ENCODE results near the gene TEX14. TPM values are rescaled to one million over a fixed set of nuclear protein-coding genes. Genes with fewer than 3 reads are reported as not detected.
A peak's percentile ranks its signal among the peaks of the same experiment; 100 is the strongest.
"Not testable (repeated sequence)": the region's sequence is repeated elsewhere in the genome, so short reads cannot be mapped to it uniquely, and the experiment has no call there.

TEX14 gene
- polyA plus RNA-seq, 3 donors = 0.25 TPM; not detected in 2

- Mint-ChIP-seq H3K4me3 (peak overlapping the region; percentile 62 to 84), H3K27me3 (ENCODE audit: low read depth in 3 of 3) (peaks cover 4 to 10% (median 6%) of the 10 kb centered on the region in 3 donors), H3K36me3 (no peaks in the 10 kb centered on the region), H3K27ac (peak overlapping the region; percentile 11 to 88 (median 72)), H3K9me3 (no peaks in the 10 kb centered on the region), H3K4me1 (peaks cover 19% of the 10 kb centered on the region)
- Histone ChIP-seq H2AFZ (ENCODE audit: insufficient read depth, low read depth, low read length, poor library complexity, severe bottlenecking) (peak overlapping the region; percentile 56), H3K79me2 (ENCODE audit: insufficient read depth, low read length) (no peaks in the 10 kb centered on the region), H3K27me3 (ENCODE audit: control insufficient read depth in 2 of 2, insufficient read depth in 2 of 2, low read length in 2 of 2) (no peaks in the 10 kb centered on the region), H3K27ac (ENCODE audit: low read depth in 1 of 2, low read length in 2 of 2) (peak overlapping the region in 1 of 2 donors; percentile 50), H3K4me2 (replicated peaks; ENCODE audit: extremely low read depth, low read length, poor library complexity, severe bottlenecking) (peak overlapping the region; percentile 42), H3K36me3 (replicated peaks in 1 of 2; ENCODE audit: control insufficient read depth in 1 of 2, insufficient read depth in 2 of 2, low read length in 2 of 2) (no peaks in the 10 kb centered on the region), H3K9me3 (replicated peaks in 1 of 2; ENCODE audit: control insufficient read depth in 1 of 2, insufficient read depth in 1 of 2, low read length in 2 of 2) (no peaks in the 10 kb centered on the region), H3K4me1 (ENCODE audit: control insufficient read depth in 1 of 2, insufficient read depth in 2 of 2, low read length in 2 of 2) (peaks cover 18 to 25% of the 10 kb centered on the region in 2 donors), H4K20me1 (ENCODE audit: insufficient read depth, low read length) (no peaks in the 10 kb centered on the region), H3K4me3 (replicated peaks in 1 of 3; ENCODE audit: low read depth in 2 of 3, low read length in 3 of 3) (peak overlapping the region in 1 of 3 experiments; percentile 49), H3K9ac (ENCODE audit: insufficient read depth, low read length, poor library complexity, severe bottlenecking) (no peak overlapping the region)
- TF ChIP-seq, protein P1, sequence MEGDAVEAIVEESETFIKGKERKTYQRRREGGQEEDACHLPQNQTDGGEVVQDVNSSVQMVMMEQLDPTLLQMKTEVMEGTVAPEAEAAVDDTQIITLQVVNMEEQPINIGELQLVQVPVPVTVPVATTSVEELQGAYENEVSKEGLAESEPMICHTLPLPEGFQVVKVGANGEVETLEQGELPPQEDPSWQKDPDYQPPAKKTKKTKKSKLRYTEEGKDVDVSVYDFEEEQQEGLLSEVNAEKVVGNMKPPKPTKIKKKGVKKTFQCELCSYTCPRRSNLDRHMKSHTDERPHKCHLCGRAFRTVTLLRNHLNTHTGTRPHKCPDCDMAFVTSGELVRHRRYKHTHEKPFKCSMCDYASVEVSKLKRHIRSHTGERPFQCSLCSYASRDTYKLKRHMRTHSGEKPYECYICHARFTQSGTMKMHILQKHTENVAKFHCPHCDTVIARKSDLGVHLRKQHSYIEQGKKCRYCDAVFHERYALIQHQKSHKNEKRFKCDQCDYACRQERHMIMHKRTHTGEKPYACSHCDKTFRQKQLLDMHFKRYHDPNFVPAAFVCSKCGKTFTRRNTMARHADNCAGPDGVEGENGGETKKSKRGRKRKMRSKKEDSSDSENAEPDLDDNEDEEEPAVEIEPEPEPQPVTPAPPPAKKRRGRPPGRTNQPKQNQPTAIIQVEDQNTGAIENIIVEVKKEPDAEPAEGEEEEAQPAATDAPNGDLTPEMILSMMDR (IDR thresholded peaks at IDR 0.05) = no peak
- DNase-seq = peak; percentile 35 to 50 (median 42)
- intact Hi-C loops (cut with micrococcal nuclease) = no loop called here
- WGBS (ENCODE audit: insufficient coverage) = 0% methylated on average over 1 of the region's 5 CpGs
Observed at GRCh38 chr17:58556833-58557250, 135.0 kb downstream of the TEX14 start.

DNA sequence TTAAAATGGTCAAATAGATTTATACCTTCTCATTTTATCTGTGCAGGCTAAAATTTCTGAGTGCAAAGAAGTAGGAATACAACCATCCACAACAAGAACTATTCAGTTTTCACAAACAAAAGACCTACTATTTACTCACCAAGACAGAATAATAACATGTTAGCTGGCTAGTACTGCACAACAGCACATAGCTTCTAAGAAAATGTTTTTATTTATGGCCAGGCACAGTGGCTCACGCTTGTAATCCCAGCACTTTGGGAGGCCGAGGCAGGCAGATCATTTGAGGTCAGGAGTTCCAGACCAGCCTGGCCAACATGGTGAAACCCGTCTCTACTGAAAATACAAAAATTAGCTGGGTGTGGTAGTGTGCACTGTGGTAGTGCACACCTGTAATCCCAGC, 136.7 kb downstream of the TEX14 start:
- H3K27me3 ChIP-seq (ENCODE audit: control insufficient read depth in 2 of 2, insufficient read depth in 2 of 2, low read length in 2 of 2); H3K36me3 ChIP-seq (replicated peaks in 1 of 2; ENCODE audit: control insufficient read depth in 1 of 2, insufficient read depth in 2 of 2, low read length in 2 of 2); H4K20me1 ChIP-seq (ENCODE audit: insufficient read depth, low read length); H3K9me3 ChIP-seq (replicated peaks in 1 of 2; ENCODE audit: control insufficient read depth in 1 of 2, insufficient read depth in 1 of 2, low read length in 2 of 2); H2AFZ ChIP-seq (ENCODE audit: insufficient read depth, low read depth, low read length, poor library complexity, severe bottlenecking); H3K27ac Mint-ChIP-seq; H3K4me3 ChIP-seq (replicated peaks in 1 of 3; ENCODE audit: low read depth in 2 of 3, low read length in 3 of 3); H3K9me3 Mint-ChIP-seq; H3K9ac ChIP-seq (ENCODE audit: insufficient read depth, low read length, poor library complexity, severe bottlenecking); H3K36me3 Mint-ChIP-seq; DNase-seq; H3K4me3 Mint-ChIP-seq; intact Hi-C loops (cut with micrococcal nuclease); H3K4me2 ChIP-seq (replicated peaks; ENCODE audit: extremely low read depth, low read length, poor library complexity, severe bottlenecking); H3K27ac ChIP-seq (ENCODE audit: low read depth in 1 of 2, low read length in 2 of 2); H3K79me2 ChIP-seq (ENCODE audit: insufficient read depth, low read length): not testable (repeated sequence)
- 92% methylated on average over 2 of the region's 3 CpGs for WGBS (ENCODE audit: insufficient coverage)
- peaks cover 18 to 25% of the 10 kb centered on the region in 2 donors for H3K4me1 ChIP-seq (ENCODE audit: control insufficient read depth in 1 of 2, insufficient read depth in 2 of 2, low read length in 2 of 2)
- Mint-ChIP-seq H3K27me3 (ENCODE audit: low read depth in 3 of 3) (peaks cover 3 to 15% (median 6%) of the 10 kb centered on the region in 3 donors), H3K4me1 (peaks cover 19% of the 10 kb centered on the region)
